Measurements from ENCODE around the gene KCNIP3.

KCNIP3 gene

GRCh38 chr2:95320986-95321767 lies 24.0 kb downstream of the KCNIP3 start:
- Histone ChIP-seq H4K20me1 (ENCODE audit: insufficient read depth, low read length) (no peaks in the 10 kb centered on the region), H3K79me2 (ENCODE audit: low read length) (no peaks in the 10 kb centered on the region), H3K4me3 (ENCODE audit: low read length) (no peak overlapping the region), H3K27ac (ENCODE audit: low read length) (no peak overlapping the region), H3K4me2 (ENCODE audit: low read length) (no peak overlapping the region), H3K9me3 (ENCODE audit: insufficient read depth, low read length) (no peaks in the 10 kb centered on the region), H3K27me3 (ENCODE audit: low read depth, low read length) (no peaks in the 10 kb centered on the region), H3K4me1 (ENCODE audit: low read length) (no peaks in the 10 kb centered on the region), H2AFZ (ENCODE audit: low read depth, low read length) (no peak overlapping the region), H3K9ac (ENCODE audit: low read length) (no peak overlapping the region), H3K36me3 (replicated peaks; ENCODE audit: low read depth, low read length) (no peaks in the 10 kb centered on the region)
- no peak for TF ChIP-seq EZH2phosphoT487 (IDR thresholded peaks at IDR 0.05; ENCODE audit: low read depth)
- no peak for TF ChIP-seq CTCF (IDR thresholded peaks at IDR 0.05; ENCODE audit: low read depth, low read length)

- TF ChIP-seq EZH2phosphoT487 (IDR thresholded peaks at IDR 0.05; ENCODE audit: low read depth): no peak
- TF ChIP-seq CTCF (IDR thresholded peaks at IDR 0.05; ENCODE audit: low read depth, low read length): peak; percentile 52
- Histone ChIP-seq H2AFZ (ENCODE audit: low read depth, low read length) (peak overlapping the region; percentile 47; the same call in 1 of the 2 replicates), H3K9me3 (ENCODE audit: insufficient read depth, low read length) (no peaks in the 10 kb centered on the region), H3K4me1 (ENCODE audit: low read length) (no peaks in the 10 kb centered on the region), H3K9ac (ENCODE audit: low read length) (no peak overlapping the region), H4K20me1 (ENCODE audit: insufficient read depth, low read length) (no peaks in the 10 kb centered on the region), H3K36me3 (replicated peaks; ENCODE audit: low read depth, low read length) (no peaks in the 10 kb centered on the region), H3K4me2 (ENCODE audit: low read length) (no peak overlapping the region), H3K4me3 (ENCODE audit: low read length) (no peak overlapping the region), H3K79me2 (ENCODE audit: low read length) (no peaks in the 10 kb centered on the region), H3K27me3 (ENCODE audit: low read depth, low read length) (no peaks in the 10 kb centered on the region), H3K27ac (ENCODE audit: low read length) (no peak overlapping the region)
Observed at GRCh38 chr2:95323347-95324155, 26.4 kb downstream of the KCNIP3 start.

- no peaks in the 10 kb centered on the region for H3K79me2 ChIP-seq (ENCODE audit: low read length)
- TF ChIP-seq CTCF (IDR thresholded peaks at IDR 0.05; ENCODE audit: low read depth, low read length) (no peak), EZH2phosphoT487 (IDR thresholded peaks at IDR 0.05; ENCODE audit: low read depth) (no peak)
- H3K4me3 ChIP-seq (ENCODE audit: low read length): no peak overlapping the region
- H3K4me1 ChIP-seq (ENCODE audit: low read length): no peaks in the 10 kb centered on the region
- no peak overlapping the region for H3K4me2 ChIP-seq (ENCODE audit: low read length)
- no peaks in the 10 kb centered on the region for H3K9me3 ChIP-seq (ENCODE audit: insufficient read depth, low read length)
- no peak overlapping the region for H3K9ac ChIP-seq (ENCODE audit: low read length)
- H3K27me3 ChIP-seq (ENCODE audit: low read depth, low read length): no peaks in the 10 kb centered on the region
- H3K27ac ChIP-seq (ENCODE audit: low read length): no peak overlapping the region
- no peak overlapping the region for H2AFZ ChIP-seq (ENCODE audit: low read depth, low read length)
- no peaks in the 10 kb centered on the region for H4K20me1 ChIP-seq (ENCODE audit: insufficient read depth, low read length)
- no peaks in the 10 kb centered on the region for H3K36me3 ChIP-seq (replicated peaks; ENCODE audit: low read depth, low read length)
Observed at GRCh38 chr2:95325026-95325425, 27.9 kb downstream of the KCNIP3 start.
